ENCODE data around the gene CTTNBP2NL. TPM values are rescaled to one million over a fixed set of nuclear protein-coding genes. Genes with fewer than 3 reads are reported as not detected.
"Not testable (repeated sequence)": the region's sequence is repeated elsewhere in the genome, so short reads cannot be mapped to it uniquely, and the experiment has no call there.

CTTNBP2NL gene
- polyA plus RNA-seq, 3 donors = 1.6 to 4.9 (median 3.0) TPM

DNA sequence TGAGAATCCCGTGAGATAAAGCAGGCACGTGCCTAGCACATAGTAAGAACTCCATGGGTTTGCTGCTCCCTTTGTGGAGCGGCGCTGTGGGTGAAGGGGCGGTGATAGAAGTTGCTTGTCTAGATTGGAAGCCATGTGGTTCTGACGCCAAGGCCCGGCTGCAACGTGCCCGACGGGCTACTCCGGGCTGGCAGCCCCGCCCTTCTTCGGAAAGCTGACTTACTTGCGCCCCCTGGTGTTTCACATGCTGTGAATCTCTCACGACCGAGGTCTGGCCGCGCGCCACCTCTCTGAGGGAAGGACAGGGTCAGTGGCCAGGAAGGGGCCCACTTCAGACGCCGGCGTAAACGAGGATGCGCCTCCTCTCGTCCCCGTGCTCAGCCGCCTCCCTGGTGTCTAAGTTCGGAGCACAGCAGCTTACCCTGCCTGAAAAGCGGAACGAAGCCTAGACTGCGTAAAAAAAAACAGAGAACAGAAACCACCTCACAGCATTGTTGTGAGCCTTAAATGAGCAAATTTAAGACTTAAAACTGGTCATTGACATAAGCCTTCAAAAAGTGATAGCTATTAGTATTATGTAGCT lies 70.2 kb downstream of the CTTNBP2NL start:
- Mint-ChIP-seq H3K9me3 (peaks cover 0 to 2% (median 0%) of the 10 kb centered on the region in 7 donors), H3K4me1 (peaks cover 42% of the 10 kb centered on the region), H3K36me3 (no peaks in the 10 kb centered on the region), H3K27ac (peak overlapping the region; percentile 84 to 95 (median 89)), H3K4me3 (peak overlapping the region; percentile 66 to 78), H3K27me3 (ENCODE audit: low read depth in 3 of 3) (peaks cover 3 to 5% (median 3%) of the 10 kb centered on the region in 3 donors)
- H3K4me2 ChIP-seq (replicated peaks; ENCODE audit: extremely low read depth, low read length, poor library complexity, severe bottlenecking) = peak overlapping the region; percentile 47
- DNase-seq = peak; percentile 96 to 98 (median 98)
- peak overlapping the region in 2 of 3 experiments; percentile 0 to 49 for H3K4me3 ChIP-seq (replicated peaks in 1 of 3; ENCODE audit: low read depth in 2 of 3, low read length in 3 of 3)
- H3K79me2 ChIP-seq (ENCODE audit: insufficient read depth, low read length) = no peaks in the 10 kb centered on the region
- H3K9ac ChIP-seq (ENCODE audit: insufficient read depth, low read length, poor library complexity, severe bottlenecking) = no peak overlapping the region
- H3K4me1 ChIP-seq (ENCODE audit: control insufficient read depth in 1 of 2, insufficient read depth in 2 of 2, low read length in 2 of 2) = peaks cover 24 to 28% of the 10 kb centered on the region in 2 donors
- H2AFZ ChIP-seq (ENCODE audit: insufficient read depth, low read depth, low read length, poor library complexity, severe bottlenecking) = peak overlapping the region; percentile 62
- TF ChIP-seq, protein P1, sequence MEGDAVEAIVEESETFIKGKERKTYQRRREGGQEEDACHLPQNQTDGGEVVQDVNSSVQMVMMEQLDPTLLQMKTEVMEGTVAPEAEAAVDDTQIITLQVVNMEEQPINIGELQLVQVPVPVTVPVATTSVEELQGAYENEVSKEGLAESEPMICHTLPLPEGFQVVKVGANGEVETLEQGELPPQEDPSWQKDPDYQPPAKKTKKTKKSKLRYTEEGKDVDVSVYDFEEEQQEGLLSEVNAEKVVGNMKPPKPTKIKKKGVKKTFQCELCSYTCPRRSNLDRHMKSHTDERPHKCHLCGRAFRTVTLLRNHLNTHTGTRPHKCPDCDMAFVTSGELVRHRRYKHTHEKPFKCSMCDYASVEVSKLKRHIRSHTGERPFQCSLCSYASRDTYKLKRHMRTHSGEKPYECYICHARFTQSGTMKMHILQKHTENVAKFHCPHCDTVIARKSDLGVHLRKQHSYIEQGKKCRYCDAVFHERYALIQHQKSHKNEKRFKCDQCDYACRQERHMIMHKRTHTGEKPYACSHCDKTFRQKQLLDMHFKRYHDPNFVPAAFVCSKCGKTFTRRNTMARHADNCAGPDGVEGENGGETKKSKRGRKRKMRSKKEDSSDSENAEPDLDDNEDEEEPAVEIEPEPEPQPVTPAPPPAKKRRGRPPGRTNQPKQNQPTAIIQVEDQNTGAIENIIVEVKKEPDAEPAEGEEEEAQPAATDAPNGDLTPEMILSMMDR (IDR thresholded peaks at IDR 0.05) = peak; percentile 83
- no peaks in the 10 kb centered on the region for H4K20me1 ChIP-seq (ENCODE audit: insufficient read depth, low read length)
- peak overlapping the region; percentile 69 to 87 for H3K27ac ChIP-seq (ENCODE audit: low read depth in 1 of 2, low read length in 2 of 2)
- intact Hi-C loops (cut with micrococcal nuclease) = loop anchor here (1.0 to 10.0 kb wide), 3 partner anchors 74 to 149 kb away; partner anchors contain the start of genes CAPZA1 (in 1 of the 2) and ST7L (in 1 of the 2)
- under 1% methylated on average over 28 of the region's 31 CpGs for WGBS (ENCODE audit: insufficient coverage)
- no peaks in the 10 kb centered on the region for H3K9me3 ChIP-seq (replicated peaks in 1 of 2; ENCODE audit: control insufficient read depth in 1 of 2, insufficient read depth in 1 of 2, low read length in 2 of 2)
- no peaks in the 10 kb centered on the region for H3K27me3 ChIP-seq (ENCODE audit: control insufficient read depth in 2 of 2, insufficient read depth in 2 of 2, low read length in 2 of 2)
- no peaks in the 10 kb centered on the region for H3K36me3 ChIP-seq (replicated peaks in 1 of 2; ENCODE audit: control insufficient read depth in 1 of 2, insufficient read depth in 2 of 2, low read length in 2 of 2)

DNA sequence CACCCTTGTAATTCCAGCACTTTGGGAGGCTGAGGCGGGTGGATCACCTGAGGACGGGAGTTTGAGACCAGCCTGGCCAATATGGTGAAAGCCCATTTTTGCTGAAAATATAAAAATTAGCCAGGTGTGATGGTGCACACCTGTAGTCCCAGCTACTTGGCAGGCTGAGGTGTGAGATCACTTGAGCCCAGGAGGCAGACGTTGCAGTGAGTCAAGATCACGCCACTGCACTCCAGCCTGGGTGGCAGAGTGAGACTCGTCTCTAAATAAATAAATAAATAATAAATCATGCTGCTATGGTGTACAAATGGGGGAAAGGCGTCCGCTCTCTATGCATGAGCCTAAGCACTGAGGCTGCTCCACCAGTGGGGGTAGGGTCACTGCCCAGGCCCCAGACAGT lies 74.3 kb downstream of the CTTNBP2NL start:
- peaks cover 39% of the 10 kb centered on the region for H3K4me1 Mint-ChIP-seq
- H3K4me3 ChIP-seq (replicated peaks in 1 of 3; ENCODE audit: low read depth in 2 of 3, low read length in 3 of 3); H2AFZ ChIP-seq (ENCODE audit: insufficient read depth, low read depth, low read length, poor library complexity, severe bottlenecking); H4K20me1 ChIP-seq (ENCODE audit: insufficient read depth, low read length); H3K4me2 ChIP-seq (replicated peaks; ENCODE audit: extremely low read depth, low read length, poor library complexity, severe bottlenecking); H3K36me3 Mint-ChIP-seq; H3K9me3 ChIP-seq (replicated peaks in 1 of 2; ENCODE audit: control insufficient read depth in 1 of 2, insufficient read depth in 1 of 2, low read length in 2 of 2); H3K27ac ChIP-seq (ENCODE audit: low read depth in 1 of 2, low read length in 2 of 2); H3K79me2 ChIP-seq (ENCODE audit: insufficient read depth, low read length); DNase-seq; H3K27me3 Mint-ChIP-seq (ENCODE audit: low read depth in 3 of 3); H3K9ac ChIP-seq (ENCODE audit: insufficient read depth, low read length, poor library complexity, severe bottlenecking); H3K9me3 Mint-ChIP-seq; H3K36me3 ChIP-seq (replicated peaks in 1 of 2; ENCODE audit: control insufficient read depth in 1 of 2, insufficient read depth in 2 of 2, low read length in 2 of 2); H3K27me3 ChIP-seq (ENCODE audit: control insufficient read depth in 2 of 2, insufficient read depth in 2 of 2, low read length in 2 of 2); intact Hi-C loops (cut with micrococcal nuclease); H3K4me3 Mint-ChIP-seq: not testable (repeated sequence)
- 100% methylated on average over 2 of the region's 7 CpGs for WGBS (ENCODE audit: insufficient coverage)
- peaks cover 24 to 28% of the 10 kb centered on the region in 2 donors for H3K4me1 ChIP-seq (ENCODE audit: control insufficient read depth in 1 of 2, insufficient read depth in 2 of 2, low read length in 2 of 2)
- H3K27ac Mint-ChIP-seq = peak overlapping the region in 2 of 7 donors; percentile 25 to 74
